ENCODE results near the gene BTBD6.

Gene BTBD6

DNA sequence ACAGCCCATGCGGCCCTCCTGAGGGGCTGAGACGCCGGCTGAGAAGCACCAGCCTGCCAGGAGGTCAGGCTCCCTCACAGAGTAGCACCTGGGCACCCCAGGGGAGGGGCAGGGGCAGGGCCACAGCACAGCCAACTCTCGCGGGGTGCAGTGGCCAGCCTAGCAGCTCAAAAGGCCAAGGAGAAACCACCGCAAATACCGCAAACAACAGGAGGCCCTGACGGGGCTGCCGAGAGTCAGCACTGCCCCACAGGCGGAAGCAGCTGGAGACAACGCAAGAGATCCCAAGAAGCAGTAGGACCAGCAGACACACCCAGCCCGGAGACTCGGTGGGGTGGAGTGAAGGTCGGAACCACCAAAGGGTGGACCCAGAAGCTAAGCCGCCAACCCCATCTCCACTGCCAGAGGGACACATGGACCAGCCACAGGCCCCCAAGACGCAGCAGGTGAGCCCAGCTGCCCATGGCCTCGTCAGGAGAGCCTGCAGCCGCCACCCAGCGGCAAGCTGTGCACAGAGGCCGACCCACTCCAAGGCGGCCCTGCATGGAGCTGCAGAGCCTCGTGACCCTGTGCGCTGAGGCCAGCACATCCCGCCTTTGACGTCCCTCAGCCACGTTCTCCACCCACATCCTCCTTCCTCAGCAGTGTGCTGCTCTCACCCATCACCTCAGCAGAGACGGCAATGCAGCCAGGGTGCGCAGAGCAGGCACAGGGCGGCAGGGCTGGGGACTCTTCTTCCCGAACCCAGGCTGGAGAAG lies 31.7 kb upstream of the BTBD6 start:
- Histone ChIP-seq H3K4me3 (ENCODE audit: low read length) (no peak overlapping the region), H3K4me1 (ENCODE audit: insufficient read depth, low read length) (no peaks in the 10 kb centered on the region), H3K9me3 (ENCODE audit: low read length) (no peaks in the 10 kb centered on the region), H3K36me3 (ENCODE audit: insufficient read depth, low read length) (peaks cover 32% of the 10 kb centered on the region), H3K27me3 (ENCODE audit: insufficient read depth, low read length) (no peaks in the 10 kb centered on the region), H2AFZ (ENCODE audit: low read depth, low read length) (no peak overlapping the region)

DNA sequence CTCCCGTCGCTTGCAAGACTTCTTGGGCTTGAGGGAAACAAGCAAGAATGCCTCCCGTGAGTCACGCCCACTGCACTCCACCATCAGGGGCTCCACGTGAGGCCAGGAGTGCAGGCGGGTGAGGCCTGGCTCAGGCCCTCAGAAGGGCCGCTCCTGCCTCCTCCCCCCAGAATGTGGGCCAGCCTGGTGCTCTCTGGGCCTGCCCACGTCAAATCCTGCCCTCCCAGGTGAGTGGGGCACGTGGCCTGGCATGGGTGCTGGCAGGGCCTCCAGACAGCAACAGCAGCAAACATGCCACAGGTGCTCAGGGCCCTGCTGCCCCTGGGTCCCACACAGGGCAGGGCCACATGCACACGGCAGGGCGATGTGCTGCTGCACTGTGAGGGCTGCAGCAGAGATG lies 30.6 kb upstream of the BTBD6 start:
- no peaks in the 10 kb centered on the region for H3K9me3 ChIP-seq (ENCODE audit: low read length)
- no peak overlapping the region for H2AFZ ChIP-seq (ENCODE audit: low read depth, low read length)
- H3K4me1 ChIP-seq (ENCODE audit: insufficient read depth, low read length) = no peaks in the 10 kb centered on the region
- H3K36me3 ChIP-seq (ENCODE audit: insufficient read depth, low read length) = peaks cover 32% of the 10 kb centered on the region
- H3K4me3 ChIP-seq (ENCODE audit: low read length) = no peak overlapping the region
- H3K27me3 ChIP-seq (ENCODE audit: insufficient read depth, low read length) = no peaks in the 10 kb centered on the region

DNA sequence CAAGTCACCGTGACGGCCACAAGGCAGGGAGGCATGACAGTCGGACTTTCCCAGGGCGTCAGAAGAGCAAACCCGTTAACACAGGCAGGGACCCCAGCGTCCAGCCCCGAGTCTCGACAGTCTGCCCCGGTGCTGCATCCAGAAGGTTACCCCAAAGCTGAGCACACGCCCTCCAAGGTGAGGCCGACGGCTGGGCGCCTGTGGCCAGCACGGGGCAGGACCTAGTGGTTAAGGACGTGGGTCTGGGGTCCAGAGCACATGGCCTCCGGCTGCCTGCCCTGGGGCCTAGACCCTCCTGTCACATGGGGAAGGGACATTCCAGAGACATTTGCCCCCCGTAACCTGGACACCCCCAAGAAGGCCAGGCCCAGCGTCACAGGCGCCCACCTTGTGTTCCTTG lies 29.7 kb upstream of the BTBD6 start:
- Histone ChIP-seq H3K36me3 (ENCODE audit: insufficient read depth, low read length) (peaks cover 32% of the 10 kb centered on the region), H3K4me1 (ENCODE audit: insufficient read depth, low read length) (no peaks in the 10 kb centered on the region), H3K27me3 (ENCODE audit: insufficient read depth, low read length) (no peaks in the 10 kb centered on the region), H3K4me3 (ENCODE audit: low read length) (no peak overlapping the region), H2AFZ (ENCODE audit: low read depth, low read length) (no peak overlapping the region), H3K9me3 (ENCODE audit: low read length) (peaks cover 2% of the 10 kb centered on the region)

DNA sequence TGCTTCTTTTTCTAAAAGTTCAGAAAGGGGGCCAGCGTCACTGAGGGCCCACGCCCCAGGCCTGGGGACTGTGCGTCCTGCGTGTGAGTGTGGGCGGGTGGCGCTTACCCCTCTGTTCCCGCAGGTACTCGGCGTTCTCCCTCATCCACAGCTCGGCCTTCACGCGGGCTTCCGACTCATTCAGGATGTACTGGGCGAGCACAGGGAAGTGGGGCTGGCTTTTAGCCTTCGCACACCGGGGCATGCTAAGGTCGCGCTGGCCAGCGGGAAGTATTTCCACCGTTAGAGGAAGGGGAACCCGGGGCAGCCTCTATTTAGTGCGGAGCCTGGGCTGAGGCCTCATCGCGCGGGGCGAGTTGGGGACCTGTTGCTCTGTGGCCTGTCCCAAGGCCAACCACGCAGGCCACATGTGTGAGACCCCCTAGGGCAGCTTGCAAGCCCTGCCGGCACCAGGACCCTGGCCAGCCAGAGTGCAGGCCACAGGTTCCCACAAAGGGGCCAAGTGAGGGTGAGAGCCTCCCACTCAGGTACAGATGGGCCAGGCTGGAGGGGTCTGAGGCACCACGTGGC lies 29.2 kb upstream of the BTBD6 start:
- no peak overlapping the region for H2AFZ ChIP-seq (ENCODE audit: low read depth, low read length)

DNA sequence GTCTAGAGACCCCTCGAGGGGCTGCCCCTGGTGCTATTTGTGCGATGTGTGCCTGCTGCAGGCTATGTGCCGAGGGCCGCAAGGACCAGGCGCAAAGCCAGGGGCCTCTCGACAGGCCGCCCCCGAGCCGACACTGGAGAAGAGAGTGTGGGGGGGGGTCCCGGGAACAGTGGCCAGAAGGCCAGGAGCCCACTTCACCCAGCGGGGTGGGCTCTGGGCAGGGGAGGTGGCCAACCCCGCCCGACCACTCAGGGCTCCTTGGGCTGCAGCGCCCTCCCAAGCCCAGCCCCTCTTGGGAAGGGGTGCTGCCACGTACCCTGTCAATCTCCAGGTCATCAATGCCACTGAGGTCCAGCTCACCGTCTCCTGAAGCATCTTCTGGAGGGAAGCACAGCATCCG lies 28.6 kb upstream of the BTBD6 start:
- H3K9me3 ChIP-seq (ENCODE audit: low read length) = peaks cover 2% of the 10 kb centered on the region
- no peak overlapping the region for H2AFZ ChIP-seq (ENCODE audit: low read depth, low read length)
- no peak overlapping the region for H3K4me3 ChIP-seq (ENCODE audit: low read length)
- no peaks in the 10 kb centered on the region for H3K27me3 ChIP-seq (ENCODE audit: insufficient read depth, low read length)
- peaks cover 32% of the 10 kb centered on the region for H3K36me3 ChIP-seq (ENCODE audit: insufficient read depth, low read length)
- no peaks in the 10 kb centered on the region for H3K4me1 ChIP-seq (ENCODE audit: insufficient read depth, low read length)

More for the DNA sequence above, 29.2 kb upstream of the BTBD6 start:
- H3K36me3 ChIP-seq (ENCODE audit: insufficient read depth, low read length) = peaks cover 32% of the 10 kb centered on the region
- no peak overlapping the region for H3K4me3 ChIP-seq (ENCODE audit: low read length)
- H3K9me3 ChIP-seq (ENCODE audit: low read length) = peaks cover 2% of the 10 kb centered on the region
- H3K4me1 ChIP-seq (ENCODE audit: insufficient read depth, low read length) = no peaks in the 10 kb centered on the region
- no peaks in the 10 kb centered on the region for H3K27me3 ChIP-seq (ENCODE audit: insufficient read depth, low read length)

DNA sequence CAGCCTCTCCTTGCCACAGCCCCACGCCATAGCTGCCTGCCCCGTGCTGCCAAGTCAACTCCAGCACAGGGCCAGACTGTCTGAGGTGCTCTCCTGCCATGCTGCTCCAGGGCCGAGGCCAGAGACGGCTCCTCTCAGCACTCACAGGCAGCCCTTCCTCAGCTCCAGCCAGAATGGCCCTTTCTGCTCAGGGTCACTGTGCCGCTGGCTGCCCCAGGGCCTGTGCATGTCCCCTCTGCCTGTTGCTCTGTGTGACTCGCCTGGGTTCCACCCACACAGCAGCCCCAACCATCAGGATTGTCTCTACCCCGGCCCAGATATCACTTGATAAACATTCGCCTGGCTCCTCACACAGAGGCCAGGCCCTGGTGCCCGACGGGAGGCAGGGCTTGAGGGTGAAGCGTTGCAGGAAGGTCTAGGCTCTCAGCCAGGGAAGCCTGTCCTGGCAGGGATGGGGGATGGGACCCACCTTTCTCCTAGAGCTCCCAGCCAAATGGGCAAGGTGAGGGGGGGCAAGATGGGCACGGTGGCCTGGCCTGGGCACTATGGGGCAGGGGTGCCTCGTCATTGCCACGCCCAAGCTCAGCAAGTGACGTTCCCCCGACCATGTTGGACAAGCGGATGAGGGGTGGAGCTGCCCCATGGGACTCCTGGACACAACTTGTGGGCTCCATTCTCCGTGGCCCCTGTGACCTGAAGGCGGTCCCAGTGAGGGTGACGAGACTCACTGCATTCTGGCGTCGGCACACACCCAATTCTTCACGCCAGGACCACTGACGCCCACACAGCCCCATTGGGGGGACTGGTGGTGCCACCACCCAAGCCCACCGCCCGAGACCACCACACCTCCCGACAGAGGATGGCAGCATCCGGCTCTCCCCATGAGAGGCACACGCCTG lies 27.4 kb upstream of the BTBD6 start:
- H3K4me3 ChIP-seq (ENCODE audit: low read length) = no peak overlapping the region
- no peaks in the 10 kb centered on the region for H3K4me1 ChIP-seq (ENCODE audit: insufficient read depth, low read length)
- H3K36me3 ChIP-seq (ENCODE audit: insufficient read depth, low read length) = peaks cover 38% of the 10 kb centered on the region
- no peaks in the 10 kb centered on the region for H3K27me3 ChIP-seq (ENCODE audit: insufficient read depth, low read length)
- H3K9me3 ChIP-seq (ENCODE audit: low read length) = peaks cover 2% of the 10 kb centered on the region
- no peak overlapping the region for H2AFZ ChIP-seq (ENCODE audit: low read depth, low read length)

DNA sequence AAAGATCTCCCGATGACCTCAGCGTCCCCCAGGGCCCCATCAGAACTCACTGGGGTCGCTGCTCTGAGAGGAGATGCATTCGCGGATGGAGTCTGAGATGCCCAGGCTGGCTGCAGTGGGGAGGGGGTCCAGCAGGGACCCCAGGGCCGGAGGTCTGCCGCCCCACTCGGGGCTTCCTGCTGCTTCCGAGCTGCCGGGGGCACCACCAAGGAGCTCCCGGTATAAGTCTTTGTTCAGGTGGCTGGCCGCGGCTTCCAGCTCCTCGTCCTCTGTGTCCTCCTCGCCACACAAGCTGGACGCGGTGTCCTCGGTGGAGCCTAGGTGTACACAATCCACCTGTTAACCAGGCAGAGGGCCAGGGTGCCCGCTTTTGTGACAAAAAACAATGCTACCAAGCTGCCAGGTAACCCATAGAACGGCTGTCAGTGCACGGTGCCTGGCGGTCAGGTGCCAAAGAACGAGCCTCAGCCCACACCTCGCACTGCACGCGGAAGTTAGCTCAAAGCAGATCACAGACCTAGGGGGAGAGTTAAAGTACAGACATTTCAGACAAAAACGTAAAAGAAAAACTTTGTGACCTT lies 26.6 kb upstream of the BTBD6 start:
- H3K36me3 ChIP-seq (ENCODE audit: insufficient read depth, low read length) = peaks cover 45% of the 10 kb centered on the region
- no peak overlapping the region for H2AFZ ChIP-seq (ENCODE audit: low read depth, low read length)
- H3K9me3 ChIP-seq (ENCODE audit: low read length) = peaks cover 2% of the 10 kb centered on the region
- no peaks in the 10 kb centered on the region for H3K4me1 ChIP-seq (ENCODE audit: insufficient read depth, low read length)
- no peak overlapping the region for H3K4me3 ChIP-seq (ENCODE audit: low read length)
- H3K27me3 ChIP-seq (ENCODE audit: insufficient read depth, low read length) = no peaks in the 10 kb centered on the region

DNA sequence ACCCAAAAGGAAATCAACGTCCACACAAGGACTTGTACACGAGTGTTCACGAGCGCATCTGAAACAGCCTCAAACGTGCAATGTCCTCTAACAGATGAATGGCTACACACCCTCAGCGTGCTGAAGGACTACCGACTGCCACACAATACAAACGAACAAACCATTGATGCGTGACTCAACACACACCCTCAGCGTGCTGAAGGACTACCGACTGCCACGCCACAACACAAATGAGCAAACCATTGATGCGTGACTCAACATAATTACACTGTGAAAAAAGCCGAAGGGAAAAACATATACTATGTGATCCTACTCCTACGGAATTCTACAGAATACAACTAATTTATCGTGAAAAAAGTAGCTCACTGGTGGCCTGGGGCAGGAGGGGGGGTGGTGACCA lies 25.1 kb upstream of the BTBD6 start:
- Histone ChIP-seq H3K36me3 (ENCODE audit: insufficient read depth, low read length) (peaks cover 37% of the 10 kb centered on the region), H3K4me1 (ENCODE audit: insufficient read depth, low read length) (no peaks in the 10 kb centered on the region), H3K9me3 (ENCODE audit: low read length) (peaks cover 2% of the 10 kb centered on the region), H3K27me3 (ENCODE audit: insufficient read depth, low read length) (no peaks in the 10 kb centered on the region), H3K4me3 (ENCODE audit: low read length) (no peak overlapping the region), H2AFZ (ENCODE audit: low read depth, low read length) (no peak overlapping the region)

DNA sequence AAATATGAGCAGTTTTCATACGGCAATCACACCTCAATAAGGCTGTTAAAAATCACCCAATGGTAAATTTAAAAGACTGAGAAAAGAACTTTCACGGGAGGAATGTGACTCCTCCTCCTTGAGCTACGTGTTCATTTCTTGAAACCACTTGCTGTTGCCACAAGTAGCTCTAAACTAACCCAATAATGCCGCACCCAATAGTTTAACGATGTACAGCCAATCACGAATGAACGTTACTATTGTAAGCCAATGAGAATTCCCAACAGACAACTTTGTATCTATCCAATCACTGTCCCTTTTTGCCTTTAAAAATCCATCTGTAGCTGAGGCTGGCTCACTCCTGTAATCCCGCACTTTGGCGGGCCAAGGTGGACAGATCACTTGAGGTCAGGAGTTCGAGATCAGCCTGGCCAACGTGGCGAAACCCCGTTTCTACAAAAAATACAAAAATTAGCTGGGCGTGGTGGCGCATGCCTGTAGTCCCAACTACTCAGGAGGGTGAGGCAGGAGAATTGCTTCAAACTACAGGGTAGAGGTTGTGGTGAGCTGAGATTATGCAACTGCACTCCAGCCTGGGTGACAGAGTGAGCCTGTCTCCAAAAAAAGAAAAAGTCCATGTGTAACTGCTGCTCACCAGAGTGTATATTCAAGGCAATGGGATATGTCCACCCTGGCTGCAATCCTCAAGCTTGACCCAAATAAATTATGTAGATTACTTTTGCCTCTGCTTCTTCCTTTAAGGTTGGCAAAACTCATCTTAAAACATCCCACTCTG lies 24.4 kb upstream of the BTBD6 start:
- peaks cover 35% of the 10 kb centered on the region for H3K36me3 ChIP-seq (ENCODE audit: insufficient read depth, low read length)
- H3K27me3 ChIP-seq (ENCODE audit: insufficient read depth, low read length) = no peaks in the 10 kb centered on the region
- no peak overlapping the region for H3K4me3 ChIP-seq (ENCODE audit: low read length)
- no peak overlapping the region for H2AFZ ChIP-seq (ENCODE audit: low read depth, low read length)
- H3K4me1 ChIP-seq (ENCODE audit: insufficient read depth, low read length) = no peaks in the 10 kb centered on the region
- peaks cover 2% of the 10 kb centered on the region for H3K9me3 ChIP-seq (ENCODE audit: low read length)

DNA sequence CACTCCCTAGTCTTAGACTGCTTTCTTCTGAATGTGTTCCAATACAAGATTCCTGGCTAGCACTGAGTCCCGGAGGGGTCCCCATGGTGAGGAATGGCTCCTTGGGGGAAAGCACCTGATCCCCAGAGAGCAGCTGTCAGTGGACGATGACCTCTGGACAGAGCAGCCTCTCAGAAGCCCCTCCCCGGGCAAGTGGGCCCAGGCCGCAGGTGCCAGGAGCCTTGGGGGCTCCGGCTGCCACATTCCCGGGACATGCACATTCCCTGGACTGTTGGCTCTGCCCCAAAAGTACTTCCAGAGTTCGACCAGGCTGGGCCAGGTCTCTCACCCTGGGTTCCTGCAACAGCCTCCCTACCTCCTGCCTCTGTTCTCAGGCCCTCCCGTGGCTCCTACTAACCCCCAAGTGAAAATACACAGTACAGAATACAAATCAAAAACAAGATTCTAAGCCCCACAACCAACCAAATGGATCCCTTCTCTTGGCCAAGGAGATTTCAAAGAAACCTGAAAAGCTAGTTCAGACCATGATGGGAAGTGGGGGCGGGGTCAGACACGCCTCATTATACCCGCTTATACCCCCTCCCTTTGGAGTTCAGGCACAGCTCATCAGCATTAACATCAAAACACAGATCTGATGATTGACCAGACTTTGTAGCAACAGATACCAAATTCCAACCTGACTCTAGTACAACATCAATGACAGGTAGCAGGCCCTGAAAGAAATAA lies 23.3 kb upstream of the BTBD6 start:
- Histone ChIP-seq H3K9me3 (ENCODE audit: low read length) (peaks cover 2% of the 10 kb centered on the region), H3K4me3 (ENCODE audit: low read length) (no peak overlapping the region), H2AFZ (ENCODE audit: low read depth, low read length) (no peak overlapping the region), H3K36me3 (ENCODE audit: insufficient read depth, low read length) (peaks cover 28% of the 10 kb centered on the region), H3K4me1 (ENCODE audit: insufficient read depth, low read length) (no peaks in the 10 kb centered on the region), H3K27me3 (ENCODE audit: insufficient read depth, low read length) (no peaks in the 10 kb centered on the region)

DNA sequence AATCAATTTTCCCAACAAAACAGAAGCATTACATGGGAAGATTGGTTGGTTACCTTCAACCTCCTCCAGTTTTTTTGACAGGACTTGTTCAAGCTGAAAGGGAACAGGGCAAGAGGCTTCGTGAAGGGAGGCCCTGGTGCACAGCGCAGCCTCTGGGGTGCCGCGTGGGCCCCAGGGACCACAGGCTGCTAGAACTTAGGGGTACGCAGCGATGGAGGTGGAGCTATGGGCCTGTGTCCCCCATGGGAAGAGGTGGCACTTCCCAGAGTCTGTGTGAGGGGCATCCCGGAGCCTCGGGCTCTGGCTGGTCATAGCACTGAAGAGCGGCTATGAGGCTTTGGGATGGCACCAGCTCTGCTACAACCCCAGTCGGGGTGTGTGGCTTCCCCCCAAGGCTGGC lies 22.1 kb upstream of the BTBD6 start:
- Histone ChIP-seq H3K9me3 (ENCODE audit: low read length) (peaks cover 2% of the 10 kb centered on the region), H3K4me1 (ENCODE audit: insufficient read depth, low read length) (no peaks in the 10 kb centered on the region), H3K36me3 (ENCODE audit: insufficient read depth, low read length) (peaks cover 22% of the 10 kb centered on the region), H3K4me3 (ENCODE audit: low read length) (no peak overlapping the region), H3K27me3 (ENCODE audit: insufficient read depth, low read length) (no peaks in the 10 kb centered on the region), H2AFZ (ENCODE audit: low read depth, low read length) (no peak overlapping the region)

DNA sequence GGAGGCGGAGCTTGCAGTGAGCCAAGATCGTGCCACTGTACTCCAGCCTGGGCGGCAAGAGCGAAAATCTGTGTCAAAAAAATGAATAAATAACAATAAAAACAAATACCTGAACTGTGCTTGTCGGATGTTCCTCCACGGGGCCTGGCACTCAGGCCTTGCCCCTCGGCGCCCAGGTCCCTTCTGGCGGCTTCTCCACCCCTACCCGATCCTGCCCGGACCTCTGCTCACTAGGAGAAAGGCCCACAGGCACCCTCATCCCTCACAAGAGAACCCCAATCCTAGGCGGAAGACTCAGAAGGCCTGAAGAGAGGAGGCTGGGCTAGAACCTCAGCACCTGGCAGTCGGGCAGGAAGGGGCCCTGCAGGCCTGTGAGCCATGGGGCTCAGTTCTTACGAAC lies 21.0 kb upstream of the BTBD6 start:
- Histone ChIP-seq H3K27me3 (ENCODE audit: insufficient read depth, low read length) (no peaks in the 10 kb centered on the region), H2AFZ (ENCODE audit: low read depth, low read length) (no peak overlapping the region), H3K4me1 (ENCODE audit: insufficient read depth, low read length) (no peaks in the 10 kb centered on the region)

More for the DNA sequence above, 21.0 kb upstream of the BTBD6 start:
- no peak overlapping the region for H3K4me3 ChIP-seq (ENCODE audit: low read length)
- peaks cover 2% of the 10 kb centered on the region for H3K9me3 ChIP-seq (ENCODE audit: low read length)
- peaks cover 19% of the 10 kb centered on the region for H3K36me3 ChIP-seq (ENCODE audit: insufficient read depth, low read length)

Measured in neuron (in vitro differentiated cells).